Activated T-cell treated with anti-CD3 and anti-CD28 coated beads for 1 hour (primary cell): ENCODE data around the gene GMPR.

Experiments
- DNase-seq: peaks from one replicate; pipeline ENCODE4 v3.0.0-alpha.2; 2020; ENCODE audit warnings: low read depth

Gene GMPR

GRCh38 chr6:16238057-16238962 is at the start of gene GMPR:
TSS of gene GMPR (plus strand) at chr6:16238587. CDS start at chr6:16238694, 107 bp downstream.
- peak; percentile 57 for DNase-seq

- no peak for DNase-seq
Observed at GRCh38 chr6:16190214-16190613, 48.2 kb upstream of the GMPR start.

GRCh38 chr6:16196260-16196983 is 42.0 kb upstream of the GMPR start:
- no peak for DNase-seq

- DNase-seq: no peak
Observed at GRCh38 chr6:16196984-16197546, 41.3 kb upstream of the GMPR start.

- no peak for DNase-seq
Observed at GRCh38 chr6:16198061-16198705, 40.2 kb upstream of the GMPR start.

- no peak for DNase-seq
Observed at GRCh38 chr6:16199804-16200203, 38.6 kb upstream of the GMPR start.

- DNase-seq: no peak
Observed at GRCh38 chr6:16200321-16200883, 38.0 kb upstream of the GMPR start.

- DNase-seq: no peak
Observed at GRCh38 chr6:16201706-16202105, 36.7 kb upstream of the GMPR start.

GRCh38 chr6:16204653-16205376 is 33.6 kb upstream of the GMPR start:
- no peak for DNase-seq

GRCh38 chr6:16205377-16206144 is 32.8 kb upstream of the GMPR start:
- no peak for DNase-seq

GRCh38 chr6:16206595-16207037 is 31.8 kb upstream of the GMPR start:
- peak; percentile 4 for DNase-seq

- no peak for DNase-seq
Observed at GRCh38 chr6:16208989-16209388, 29.4 kb upstream of the GMPR start.

- no peak for DNase-seq
Observed at GRCh38 chr6:16209539-16209938, 28.8 kb upstream of the GMPR start.

- no peak for DNase-seq
Observed at GRCh38 chr6:16212276-16212675, 26.1 kb upstream of the GMPR start.

GRCh38 chr6:16216501-16217155 is 21.8 kb upstream of the GMPR start:
- no peak for DNase-seq

- DNase-seq: no peak
Observed at GRCh38 chr6:16217156-16217721, 21.1 kb upstream of the GMPR start.

GRCh38 chr6:16222826-16223225 is 15.6 kb upstream of the GMPR start:
- DNase-seq: no peak

GRCh38 chr6:16223362-16223761 is 15.0 kb upstream of the GMPR start:
- no peak for DNase-seq

GRCh38 chr6:16224409-16224808 is 14.0 kb upstream of the GMPR start:
- DNase-seq: no peak
